DMS79 treated with DMSO at 0.1 percent for 48 hours (cell line): Measurements from ENCODE around the gene FAM181A.

ENCODE experiments used
- DNase-seq: peaks from one replicate; lab custom pipeline; 2025; lab: John Stamatoyannopoulos, UW

Gene FAM181A

GRCh38 chr14:93962701-93963601 is 35.8 kb downstream of the FAM181A start:
- no peak for DNase-seq

- DNase-seq, result no peak
Observed at GRCh38 chr14:93963692-93964091, 36.5 kb downstream of the FAM181A start.

DNA sequence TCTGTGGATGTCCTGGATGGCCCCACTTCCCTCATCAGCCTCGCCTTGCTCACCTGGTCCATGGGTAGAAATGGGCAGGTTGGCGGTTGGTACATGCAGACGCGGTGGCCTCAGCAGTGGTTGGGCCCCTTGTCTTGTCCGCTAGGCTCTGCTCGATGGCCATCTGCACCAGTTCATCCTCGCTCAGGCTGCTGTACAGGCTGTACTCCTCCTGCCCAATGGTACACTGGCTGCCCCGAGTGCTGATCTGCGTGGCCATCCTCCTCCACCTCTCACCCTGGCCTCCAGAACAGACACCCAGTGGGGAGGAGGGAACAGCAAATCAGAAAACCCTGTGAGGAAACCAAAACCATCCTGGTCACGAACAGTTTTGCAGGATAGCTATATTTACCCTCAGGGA is 37.1 kb downstream of the FAM181A start:
- no peak for DNase-seq

DNA sequence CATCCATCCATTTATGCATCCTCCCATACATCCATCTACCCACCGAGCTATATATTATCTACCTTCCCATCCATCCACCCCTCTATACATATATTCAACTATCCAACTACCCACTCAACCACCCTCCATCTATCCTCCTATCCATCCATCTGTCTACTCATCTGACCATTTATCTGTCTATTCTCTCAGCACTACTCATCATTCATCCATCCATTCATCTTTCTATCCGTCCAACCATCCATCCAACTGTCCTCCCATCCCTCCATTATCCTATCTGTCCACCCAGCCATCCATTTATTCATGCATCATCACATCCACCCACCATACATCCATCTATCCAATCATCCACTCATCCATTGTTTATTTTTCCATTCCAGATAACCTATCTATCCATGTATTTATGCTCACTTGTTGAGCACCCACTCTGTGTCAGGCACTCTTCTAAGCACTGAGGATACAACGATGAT is 37.7 kb downstream of the FAM181A start:
- no peak for DNase-seq

- no peak for DNase-seq
Observed at GRCh38 chr14:93965287-93965821, 38.2 kb downstream of the FAM181A start.

- no peak for DNase-seq
Observed at GRCh38 chr14:93965946-93966474, 38.9 kb downstream of the FAM181A start.

GRCh38 chr14:93967637-93968250 is 40.6 kb downstream of the FAM181A start:
- DNase-seq, result no peak

DNA sequence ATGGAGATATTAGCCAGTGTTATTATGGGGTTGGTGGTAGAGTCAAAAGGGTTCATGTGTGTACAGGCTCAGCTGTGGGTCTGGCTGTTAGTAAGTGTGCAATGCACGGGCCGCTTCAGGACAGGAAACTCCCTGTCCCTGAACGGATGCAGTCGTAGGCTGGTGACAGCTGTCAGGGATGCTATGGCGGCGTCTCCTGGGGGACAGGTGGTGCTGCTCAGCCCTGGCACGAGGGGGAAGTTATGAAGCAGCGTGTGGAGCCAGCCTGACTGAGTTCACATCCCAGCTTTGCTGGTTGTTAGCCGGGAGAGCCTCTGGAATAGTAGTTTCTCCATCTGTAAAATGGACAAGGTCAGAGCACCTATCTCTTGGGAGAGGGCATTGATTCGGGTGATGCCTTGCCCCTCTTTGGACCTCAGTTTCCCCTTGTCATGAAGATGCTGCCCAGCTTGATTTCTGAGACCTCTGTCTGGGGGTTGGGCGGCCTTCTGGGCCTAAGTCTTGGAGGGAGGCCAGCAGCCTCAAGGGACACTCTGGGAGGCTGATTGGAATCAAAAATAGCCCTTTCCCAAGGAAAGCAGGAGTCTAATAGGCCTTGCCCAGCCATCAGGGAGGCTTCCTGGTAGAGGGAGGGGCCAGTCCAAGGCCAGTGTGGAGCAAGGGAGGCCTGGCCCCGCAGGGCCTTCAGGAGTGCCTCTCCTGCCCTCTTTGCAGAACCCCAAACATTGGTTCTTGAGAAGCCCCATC is 42.1 kb downstream of the FAM181A start:
- no peak for DNase-seq

- DNase-seq, result peak; percentile 73
Observed at GRCh38 chr14:93970585-93970964, 43.4 kb downstream of the FAM181A start.

- DNase-seq, result peak; percentile 73
Observed at GRCh38 chr14:93970965-93971634, 44.0 kb downstream of the FAM181A start.

DNA sequence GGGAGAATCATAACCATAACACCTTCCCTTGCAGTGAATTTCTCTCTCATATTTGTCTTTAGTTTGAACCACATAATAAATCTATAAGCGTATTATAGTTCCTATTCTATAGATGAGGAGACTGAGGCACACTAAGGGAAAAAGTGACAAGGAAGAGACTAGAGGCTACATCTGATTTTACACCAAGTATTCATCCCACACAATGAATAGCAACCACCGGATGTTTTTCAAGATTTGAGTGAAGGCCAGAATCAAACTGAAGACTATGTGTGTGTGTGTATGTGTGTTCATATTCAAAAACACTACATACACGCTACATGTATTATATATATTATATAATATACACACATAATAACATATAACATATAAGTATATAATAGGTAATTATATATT is 44.5 kb downstream of the FAM181A start:
- no peak for DNase-seq

- DNase-seq, result no peak
Observed at GRCh38 chr14:93972618-93973205, 45.6 kb downstream of the FAM181A start.

DNA sequence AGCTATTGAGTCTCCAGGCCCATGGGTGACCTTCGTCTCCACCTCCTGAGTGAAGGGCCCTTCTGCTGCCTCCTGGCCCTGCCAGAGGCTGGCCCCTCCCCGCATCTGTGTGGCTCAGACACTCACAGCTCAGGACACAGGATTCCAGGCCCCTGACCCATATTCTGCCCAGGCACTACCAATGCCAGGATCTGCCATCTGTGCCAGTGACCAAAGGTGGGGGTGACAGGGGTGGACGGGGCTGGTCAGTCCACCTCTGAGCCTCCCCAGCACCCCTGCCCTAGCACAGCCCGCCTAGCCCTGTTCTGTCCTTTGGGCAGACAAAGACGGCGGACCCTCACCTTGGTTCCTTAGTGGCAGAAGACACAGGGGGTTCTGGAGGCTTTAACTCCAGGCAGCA is 46.5 kb downstream of the FAM181A start:
- no peak for DNase-seq

GRCh38 chr14:93974299-93974698 is 47.2 kb downstream of the FAM181A start:
- DNase-seq, result no peak

DNA sequence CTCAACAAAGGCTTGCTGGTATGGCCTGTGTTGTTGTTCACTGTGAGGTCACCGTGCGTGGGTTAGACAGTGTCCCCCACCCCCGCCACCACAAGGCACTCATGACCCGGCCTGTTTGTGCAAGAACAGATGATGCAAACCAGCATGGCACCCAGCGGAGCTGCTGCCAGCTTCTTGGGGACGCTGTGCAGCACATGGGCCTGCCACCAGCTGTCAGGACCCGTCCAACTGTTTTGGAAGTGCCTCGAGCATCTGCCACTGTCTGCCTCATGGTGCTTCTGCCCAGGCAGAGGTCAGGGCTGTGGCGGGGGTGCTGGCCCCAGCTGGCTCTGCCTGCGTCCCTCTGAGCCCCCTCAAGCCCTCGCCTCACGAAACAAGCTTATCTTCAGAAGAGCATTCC is 47.7 kb downstream of the FAM181A start:
- DNase-seq, result no peak

- no peak for DNase-seq
Observed at GRCh38 chr14:93975791-93976476, 48.8 kb downstream of the FAM181A start.

DNA sequence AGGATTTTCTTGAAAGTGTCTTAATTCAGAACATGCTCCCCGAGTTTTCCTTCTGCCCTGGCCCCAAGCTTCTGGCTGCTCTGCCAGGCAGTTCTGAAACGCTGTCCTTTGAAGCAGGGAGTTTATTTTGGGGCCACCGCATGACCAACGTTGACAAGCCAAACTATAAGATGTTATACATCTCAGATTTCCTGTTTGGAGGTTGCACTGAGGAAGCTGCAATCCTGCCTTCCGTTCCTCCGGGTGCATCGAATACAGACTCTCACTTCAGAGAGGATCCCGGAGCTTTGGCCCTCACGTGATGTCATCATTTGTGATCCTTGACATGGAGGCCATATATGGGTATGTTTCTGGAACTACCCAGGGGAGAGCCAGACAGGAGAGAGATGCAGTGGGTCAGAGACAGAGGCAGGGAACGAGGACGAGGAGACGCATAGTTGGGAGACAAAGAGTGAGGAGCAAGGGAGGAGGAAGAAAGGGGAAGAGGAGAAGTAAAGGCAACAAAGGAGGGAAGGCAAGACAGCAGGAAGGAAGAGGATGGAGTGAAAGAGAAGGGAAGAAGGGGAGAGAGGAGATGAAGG is 49.4 kb downstream of the FAM181A start, which contains the start of gene ASB2:
Gene ASB2, minus strand, starts transcription at position 94 of the 581 bp plus-strand sequence. CDS start 12,031 bp downstream, outside the sequence.
- no peak for DNase-seq

DNA sequence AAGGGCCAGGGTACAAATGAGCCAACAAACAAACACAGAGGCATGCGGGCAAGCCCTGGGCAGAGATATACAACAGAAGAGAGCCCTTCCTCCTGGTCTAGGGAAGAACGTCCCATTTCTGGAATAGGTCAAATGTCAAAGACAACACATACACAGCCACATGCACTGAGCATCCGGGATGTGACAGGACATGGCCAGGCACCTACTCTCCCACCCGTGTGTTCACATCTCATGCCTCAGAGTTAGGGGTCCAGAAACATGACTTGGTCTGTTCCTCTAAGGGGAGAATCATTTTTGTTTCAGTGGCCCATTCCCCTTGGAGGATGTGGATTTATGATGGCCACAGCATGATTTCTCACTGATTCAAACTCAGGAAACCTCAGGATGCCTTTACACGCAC is 50.0 kb downstream of the FAM181A start:
- DNase-seq, result no peak

DNA sequence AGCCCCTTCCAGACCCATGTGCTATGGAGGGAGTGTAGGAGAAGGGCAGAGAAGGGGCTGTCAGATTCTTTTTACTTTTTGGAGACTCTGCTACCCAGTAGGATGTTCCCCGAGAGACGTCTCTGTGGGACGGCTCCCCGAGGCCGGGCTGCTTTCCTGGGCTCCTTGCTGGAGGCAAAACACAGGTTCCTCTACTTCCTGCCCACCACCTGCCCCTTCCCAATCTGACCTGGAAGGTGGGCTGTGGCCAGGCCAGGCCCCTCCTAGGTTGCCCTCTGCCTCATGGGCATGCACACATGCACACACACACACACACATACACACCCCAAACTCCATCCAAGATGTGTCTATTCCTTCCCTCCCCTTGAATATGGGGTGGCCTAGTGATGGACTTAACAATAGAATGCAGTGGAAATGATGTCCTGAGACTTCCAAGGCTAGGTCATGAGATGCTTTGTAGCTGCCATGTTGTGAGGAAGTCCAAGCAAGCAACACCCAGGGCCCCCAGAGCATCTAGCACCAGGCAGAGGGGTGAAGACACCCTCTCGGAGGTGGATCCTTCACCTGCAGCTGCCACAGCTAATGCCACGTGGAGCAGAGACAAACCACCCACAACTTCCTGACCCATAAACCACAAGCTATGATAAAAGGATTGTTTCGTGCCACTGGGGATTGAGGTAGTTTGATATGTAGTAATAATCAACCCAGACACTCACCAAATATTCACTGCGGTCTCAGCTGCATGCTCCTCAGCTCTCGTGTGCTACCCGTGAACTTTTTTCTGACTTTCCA is 50.8 kb downstream of the FAM181A start:
- DNase-seq, result no peak
